Measurements from ENCODE around the gene TOMM22.

TOMM22 gene

GRCh38 chr22:38728871-38729796, 47.4 kb downstream of the TOMM22 start:
- H3K27ac ChIP-seq = no peak overlapping the region
- TF ChIP-seq ZFX (IDR thresholded peaks at IDR 0.05) = no peak
- TF ChIP-seq, protein P1, sequence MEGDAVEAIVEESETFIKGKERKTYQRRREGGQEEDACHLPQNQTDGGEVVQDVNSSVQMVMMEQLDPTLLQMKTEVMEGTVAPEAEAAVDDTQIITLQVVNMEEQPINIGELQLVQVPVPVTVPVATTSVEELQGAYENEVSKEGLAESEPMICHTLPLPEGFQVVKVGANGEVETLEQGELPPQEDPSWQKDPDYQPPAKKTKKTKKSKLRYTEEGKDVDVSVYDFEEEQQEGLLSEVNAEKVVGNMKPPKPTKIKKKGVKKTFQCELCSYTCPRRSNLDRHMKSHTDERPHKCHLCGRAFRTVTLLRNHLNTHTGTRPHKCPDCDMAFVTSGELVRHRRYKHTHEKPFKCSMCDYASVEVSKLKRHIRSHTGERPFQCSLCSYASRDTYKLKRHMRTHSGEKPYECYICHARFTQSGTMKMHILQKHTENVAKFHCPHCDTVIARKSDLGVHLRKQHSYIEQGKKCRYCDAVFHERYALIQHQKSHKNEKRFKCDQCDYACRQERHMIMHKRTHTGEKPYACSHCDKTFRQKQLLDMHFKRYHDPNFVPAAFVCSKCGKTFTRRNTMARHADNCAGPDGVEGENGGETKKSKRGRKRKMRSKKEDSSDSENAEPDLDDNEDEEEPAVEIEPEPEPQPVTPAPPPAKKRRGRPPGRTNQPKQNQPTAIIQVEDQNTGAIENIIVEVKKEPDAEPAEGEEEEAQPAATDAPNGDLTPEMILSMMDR (conservative IDR thresholded peaks at IDR 0.05) = no peak

DNA sequence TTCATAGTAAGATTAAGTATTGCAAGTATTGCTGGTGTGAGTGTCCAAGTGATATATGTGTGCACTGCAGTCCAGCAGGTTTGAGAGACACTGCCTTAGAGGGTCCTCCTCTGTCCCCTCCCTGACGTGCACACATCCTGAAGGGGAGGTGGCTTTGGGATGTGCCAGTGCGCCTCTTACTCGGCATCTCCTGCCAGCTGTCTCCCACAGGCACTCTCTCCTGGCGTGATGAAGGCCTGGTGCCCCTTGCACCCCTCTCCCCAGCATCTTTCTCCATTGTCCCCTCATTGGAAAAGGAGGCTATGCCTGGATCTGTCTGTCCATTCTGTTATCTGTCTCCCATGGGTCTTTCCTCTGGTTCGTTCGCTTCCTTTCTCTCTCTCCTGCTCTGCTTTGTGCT, 48.2 kb downstream of the TOMM22 start:
- H3K27ac ChIP-seq = no peak overlapping the region
- TF ChIP-seq, protein P1 (conservative IDR thresholded peaks at IDR 0.05) = no peak
- TF ChIP-seq ZFX (IDR thresholded peaks at IDR 0.05) = no peak

- no peak overlapping the region for H3K27ac ChIP-seq
- TF ChIP-seq ZFX (IDR thresholded peaks at IDR 0.05) = no peak
- TF ChIP-seq, protein P1 (conservative IDR thresholded peaks at IDR 0.05) = no peak
Measured at GRCh38 chr22:38730411-38730871, 48.7 kb downstream of the TOMM22 start.

- H3K27ac ChIP-seq = peak overlapping the region; percentile 39; the same call in 1 of the 2 replicates
- TF ChIP-seq, protein P1 (conservative IDR thresholded peaks at IDR 0.05) = no peak
- TF ChIP-seq ZFX (IDR thresholded peaks at IDR 0.05) = no peak
Measured at GRCh38 chr22:38731703-38732161, 50.0 kb downstream of the TOMM22 start.

DNA sequence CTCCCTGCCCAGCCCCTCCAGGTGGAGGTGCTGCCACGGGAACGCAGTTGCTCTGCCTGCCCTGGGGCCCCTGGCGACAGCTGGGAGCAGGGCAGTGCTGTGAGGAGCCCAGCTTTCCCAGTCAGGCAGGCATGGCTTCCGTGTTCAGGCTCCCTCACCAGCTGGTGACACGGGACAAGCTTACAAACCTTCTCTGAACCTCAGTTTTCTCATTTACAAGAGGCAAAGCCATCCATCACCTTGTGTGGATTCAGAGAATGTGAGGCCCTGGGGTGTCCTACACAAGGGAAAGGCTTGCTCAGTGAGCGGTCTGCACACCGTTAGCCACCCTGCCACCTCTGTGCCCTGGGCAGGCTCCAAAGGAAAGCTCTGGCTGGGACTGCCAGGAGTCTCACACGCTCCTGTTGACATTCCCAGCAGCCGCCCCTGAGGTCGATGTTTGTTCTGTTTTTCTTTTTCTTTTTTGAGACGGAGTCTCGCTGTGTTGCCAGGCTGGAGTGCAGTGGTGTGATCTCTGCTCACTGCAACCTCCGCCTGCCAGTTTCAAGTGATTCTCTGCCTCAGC, 50.6 kb downstream of the TOMM22 start:
- TF ChIP-seq, protein P1 (conservative IDR thresholded peaks at IDR 0.05) = no peak
- TF ChIP-seq ZFX (IDR thresholded peaks at IDR 0.05) = no peak
- H3K27ac ChIP-seq = peak overlapping the region; percentile 39

DNA sequence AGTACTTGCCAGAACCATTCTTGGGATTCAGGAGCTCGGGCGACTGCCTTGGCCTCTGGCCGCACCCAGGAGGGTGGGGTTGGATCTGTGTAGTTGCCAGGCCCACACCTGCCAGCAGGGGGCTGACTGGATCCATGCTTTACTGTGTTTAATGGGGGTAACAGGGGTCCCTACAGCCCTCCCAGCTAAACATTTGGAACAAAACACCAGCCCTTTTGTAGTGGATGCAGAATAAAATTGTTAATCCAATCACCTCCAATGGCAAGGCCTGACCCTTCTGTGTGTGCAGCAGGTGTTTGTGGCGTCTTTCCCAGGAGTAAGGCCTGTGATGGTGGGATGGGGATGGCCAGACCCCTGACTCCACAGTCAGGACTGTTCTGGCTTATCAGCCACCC, 51.6 kb downstream of the TOMM22 start:
- H3K27ac ChIP-seq = peak overlapping the region; percentile 39
- TF ChIP-seq ZFX (IDR thresholded peaks at IDR 0.05) = no peak
- TF ChIP-seq, protein P1 (conservative IDR thresholded peaks at IDR 0.05) = no peak; the same call in 1 of the 2 replicates

Measured in C4-2B (cell line).